NCI-H2107 treated with DMSO at 0.1 percent for 48 hours (cell line): ENCODE data around the gene CXCR2.
"Not testable (repeated sequence)": the region's sequence is repeated elsewhere in the genome, so short reads cannot be mapped to it uniquely, and the experiment has no call there.

Experiments used
- DNase-seq: peaks from one replicate; lab custom pipeline; 2025; ENCODE audit not compliant: unreplicated experiment; lab: John Stamatoyannopoulos, UW

CXCR2 gene

DNA sequence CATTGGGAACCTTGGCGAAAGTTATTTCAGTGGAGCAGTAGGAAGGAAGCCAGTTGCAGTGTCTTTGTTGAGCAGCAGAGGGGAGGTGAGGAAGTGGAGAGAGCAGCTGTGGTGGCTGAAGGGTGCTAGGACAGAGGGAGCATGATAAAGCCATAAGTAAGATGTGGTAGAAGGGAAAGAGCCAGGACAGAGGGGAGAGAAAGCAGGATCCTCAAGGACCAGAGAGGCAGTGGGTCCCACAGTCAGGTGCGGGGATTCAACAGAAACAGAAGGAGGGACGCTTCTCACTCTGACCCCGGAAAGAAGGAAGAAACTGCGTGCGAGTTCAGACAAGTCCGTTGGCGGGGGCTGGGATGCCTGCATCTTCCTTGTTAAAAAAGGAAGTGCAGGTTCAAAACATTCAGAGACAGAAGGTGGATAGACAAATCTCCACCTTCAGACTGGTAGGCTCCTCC lies at the start of gene CXCR2:
Gene CXCR2 (plus strand): TSS at position 403 of the 455 bp plus-strand sequence. CDS start 8,774 bp downstream, outside the sequence.
- DNase-seq = no peak

DNA sequence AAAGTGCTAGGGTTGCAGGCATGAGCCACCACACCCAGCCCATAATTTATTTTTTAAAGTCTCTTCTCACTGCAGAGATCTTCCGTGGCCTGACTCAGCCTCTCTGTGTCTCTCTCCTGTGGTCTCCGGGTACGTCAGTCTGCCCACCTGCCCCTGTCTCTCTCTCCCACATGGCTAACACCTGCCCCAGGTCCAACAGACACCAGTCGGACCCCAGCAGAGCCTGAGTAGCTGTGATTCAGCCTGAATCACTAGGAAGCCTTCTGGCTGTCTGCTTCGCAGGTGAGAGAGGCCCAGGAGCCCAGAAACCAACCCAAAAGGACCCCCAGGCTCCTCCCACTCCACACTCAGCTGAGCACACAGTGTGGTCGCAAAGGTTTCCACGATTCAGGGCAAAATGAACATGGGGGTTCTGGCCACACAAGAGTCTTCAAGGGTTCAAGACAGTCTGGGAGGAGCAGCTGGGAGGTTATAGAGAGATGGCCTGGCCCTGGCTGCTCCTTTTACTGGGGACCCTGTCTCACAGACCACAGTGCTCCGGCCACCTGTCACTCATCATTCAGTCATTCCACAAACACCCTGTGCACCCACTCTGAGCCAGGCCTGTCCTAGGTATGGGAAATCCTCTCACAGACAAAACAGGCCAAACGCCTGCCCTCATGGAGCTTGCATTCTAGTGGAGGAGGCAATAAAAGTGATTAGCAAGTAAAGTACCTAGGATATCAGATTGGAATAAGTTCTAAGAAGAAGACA lies 48.2 kb upstream of the CXCR2 start:
- DNase-seq = no peak

DNA sequence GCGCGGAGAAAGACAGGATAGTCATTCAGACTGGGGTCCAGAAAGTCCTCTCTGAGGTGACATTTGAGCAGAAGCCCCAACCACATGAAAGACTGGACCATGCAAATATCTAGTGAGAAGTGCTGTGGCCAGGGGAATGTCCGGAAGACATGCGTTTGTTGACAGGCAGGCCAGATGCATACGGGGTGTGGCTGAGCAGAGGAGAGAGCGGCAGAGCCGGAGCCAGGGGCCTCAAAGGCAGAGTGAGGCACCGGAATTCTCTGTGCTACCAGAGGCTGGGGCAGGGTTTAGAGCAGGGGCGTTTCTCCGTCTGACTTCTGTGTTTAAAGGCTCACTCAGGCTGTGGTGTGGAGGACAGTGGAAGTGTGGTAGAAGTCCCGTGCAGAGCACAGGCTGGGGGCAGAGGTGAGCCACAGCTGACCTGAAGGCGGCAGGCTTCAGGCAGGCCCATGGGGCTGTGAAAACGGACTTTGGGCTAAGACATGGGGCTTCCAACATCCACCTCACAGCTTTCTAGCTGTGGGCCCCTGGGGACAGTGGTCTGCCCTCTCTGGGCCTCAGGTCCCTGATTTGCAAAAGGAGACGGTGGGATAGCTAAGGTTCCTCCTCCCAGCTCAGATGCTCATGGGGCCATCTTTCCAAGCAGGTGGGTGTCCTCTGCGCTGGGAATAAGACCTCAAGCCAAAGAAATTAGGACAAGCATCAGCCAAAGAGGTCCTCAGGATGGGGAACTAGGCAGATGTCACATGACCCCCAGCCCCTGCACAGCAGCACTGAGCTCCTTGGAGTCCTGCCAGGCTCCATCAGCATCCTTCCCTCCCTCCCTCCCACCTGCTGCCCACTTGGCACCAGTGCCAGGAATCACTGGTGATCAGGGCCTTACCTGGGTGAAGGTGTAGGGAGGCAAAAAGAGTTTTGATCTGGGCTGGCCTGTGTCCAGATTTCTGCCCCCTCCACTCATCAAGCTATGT lies 45.6 kb upstream of the CXCR2 start:
- DNase-seq = no peak

DNA sequence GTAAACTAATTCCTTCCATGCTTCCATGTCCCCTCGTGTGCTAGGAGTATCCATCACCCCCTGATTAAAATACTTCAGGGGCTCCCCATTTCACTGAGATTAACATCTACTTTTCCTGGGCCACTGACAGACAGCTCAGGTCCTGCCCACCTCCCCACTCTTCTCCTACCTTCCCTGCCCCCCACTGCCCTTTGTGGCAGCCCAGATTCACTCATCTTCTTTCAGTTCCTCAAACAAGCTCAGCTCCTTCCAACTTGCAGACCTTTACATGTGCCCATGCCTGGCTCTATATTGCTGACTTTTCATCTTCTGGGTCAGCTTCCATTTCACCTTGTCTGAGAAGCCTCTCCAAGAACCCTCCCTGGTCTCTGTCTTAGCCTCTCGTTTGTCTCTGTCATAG lies 44.8 kb upstream of the CXCR2 start:
- DNase-seq = no peak

DNA sequence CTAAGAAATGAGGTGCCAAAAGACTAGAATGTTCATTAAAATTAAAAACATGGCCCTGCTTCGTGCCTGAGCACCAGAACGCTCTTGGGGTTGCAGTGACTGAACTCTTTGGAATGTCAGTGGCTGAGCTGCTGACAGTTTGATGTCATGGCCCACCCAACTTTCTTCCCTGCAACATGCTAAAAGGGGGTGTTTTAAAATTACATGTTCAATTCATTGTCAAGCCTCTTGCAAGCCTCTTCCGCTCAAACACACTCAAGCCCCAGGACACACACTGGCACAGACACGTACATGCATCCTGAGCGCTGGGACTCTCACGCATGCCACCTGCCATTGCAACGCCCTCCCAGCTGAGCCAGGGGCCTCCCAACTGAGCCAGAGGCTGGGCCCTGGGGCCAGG lies 44.1 kb upstream of the CXCR2 start:
- DNase-seq = no peak

DNA sequence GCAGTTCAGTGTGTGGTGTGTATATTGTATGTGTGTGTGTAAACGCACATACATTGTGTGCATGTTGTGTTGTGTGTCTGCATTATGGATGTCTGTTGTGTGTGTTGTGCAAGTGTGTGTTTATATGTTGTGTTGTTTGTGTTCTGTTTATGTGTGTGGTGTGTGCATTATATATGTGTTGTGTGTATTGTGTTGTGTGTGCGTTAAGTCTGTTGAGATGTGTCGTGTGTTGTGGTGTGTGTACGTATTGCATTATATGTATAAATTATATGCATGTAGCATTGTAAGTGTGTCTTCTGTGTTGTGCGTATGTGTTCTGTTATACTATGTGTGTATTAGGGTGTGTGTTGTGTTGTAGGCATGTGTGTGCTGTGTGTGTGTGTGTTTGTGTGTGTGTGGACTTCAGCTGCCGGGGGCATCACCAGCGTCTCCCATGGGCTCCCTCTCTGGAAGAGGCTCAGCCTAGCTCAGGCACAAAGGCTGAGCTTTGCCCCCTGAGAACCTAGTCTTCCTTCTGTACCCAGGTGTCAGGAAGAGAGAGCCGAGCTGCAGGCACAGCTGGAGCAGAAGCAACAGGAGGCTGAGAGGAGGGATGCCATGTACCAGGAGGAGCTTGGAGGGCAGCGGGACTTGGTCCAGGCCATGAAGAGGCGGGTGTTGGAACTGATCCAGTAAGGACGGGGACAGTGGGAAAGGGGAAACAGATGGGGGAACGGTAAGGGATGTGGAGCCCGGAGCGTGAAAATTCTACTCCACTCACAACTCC lies 43.1 kb upstream of the CXCR2 start:
- no peak for DNase-seq

DNA sequence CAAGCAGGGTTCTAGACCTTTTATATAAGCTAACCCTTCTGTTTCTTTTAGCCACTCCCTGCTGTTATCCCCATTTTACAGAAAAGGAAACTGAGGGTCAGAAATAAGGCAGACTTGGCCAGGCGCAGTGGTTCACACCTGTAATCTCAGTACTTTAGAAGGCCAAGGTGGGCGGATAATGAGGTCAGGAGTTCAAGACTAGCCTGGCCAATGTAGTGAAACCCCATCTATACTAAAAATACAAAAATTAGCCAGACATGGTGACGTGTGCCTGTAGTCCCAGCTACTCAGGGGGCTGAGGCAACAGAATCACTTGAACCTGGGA lies 42.5 kb upstream of the CXCR2 start:
- no peak for DNase-seq

DNA sequence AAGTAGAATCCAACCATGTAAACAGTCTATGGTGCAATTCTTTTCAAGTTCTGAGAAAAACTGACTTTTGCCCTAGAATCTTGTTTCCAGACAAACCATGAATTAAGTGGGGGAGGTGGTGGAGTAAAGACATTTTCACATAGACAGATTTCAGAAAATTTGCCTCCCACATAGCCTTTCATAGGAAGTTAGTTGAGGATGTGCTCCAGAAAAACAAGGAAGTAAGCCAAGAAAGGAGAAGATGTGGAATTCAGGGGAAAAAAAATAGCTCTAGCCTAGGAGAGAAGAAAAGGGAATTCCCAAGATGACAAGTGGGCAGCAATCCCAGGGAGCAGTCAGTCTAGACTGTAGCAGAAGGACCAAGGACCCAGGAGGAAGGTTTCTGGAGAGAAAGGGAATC lies 39.4 kb upstream of the CXCR2 start:
- no peak for DNase-seq

DNA sequence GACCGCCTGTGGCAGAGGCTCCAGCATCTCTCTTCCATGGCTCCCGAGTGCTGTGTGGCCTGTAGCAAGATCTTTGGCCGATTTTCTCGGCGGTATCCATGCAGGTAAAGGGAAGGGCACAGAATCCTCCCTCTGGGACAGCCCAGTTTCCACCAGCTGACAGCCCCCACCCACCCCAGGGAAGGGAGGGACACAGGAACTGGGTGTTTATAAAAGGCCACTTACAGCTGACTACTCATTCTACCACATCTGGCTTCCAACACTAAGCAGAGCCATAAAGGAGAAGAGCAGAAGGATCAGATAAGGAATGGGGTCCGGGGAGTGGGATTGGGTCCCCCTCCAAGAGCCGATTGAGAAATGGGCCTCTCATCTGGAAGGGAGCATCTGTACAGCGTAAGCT lies 36.6 kb upstream of the CXCR2 start:
- DNase-seq = no peak

DNA sequence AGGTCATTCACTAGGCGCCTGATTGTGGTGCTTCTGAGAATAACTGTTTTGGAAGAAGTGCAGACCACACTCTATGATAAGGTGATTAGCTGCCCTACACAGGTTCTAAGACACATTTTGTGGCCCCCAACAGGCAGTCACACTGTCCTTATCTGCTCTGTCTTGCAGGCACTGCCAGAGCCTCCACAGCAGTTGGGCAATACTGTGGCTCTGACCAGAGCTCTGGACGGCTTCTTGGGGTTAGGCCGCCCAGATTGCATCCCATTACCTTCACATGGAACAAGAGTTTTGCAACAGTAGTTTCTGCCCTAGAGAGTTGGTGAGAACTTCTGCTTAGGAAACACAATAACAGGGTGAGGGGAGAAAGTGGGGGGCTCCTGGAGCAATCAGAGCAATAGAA lies 34.1 kb upstream of the CXCR2 start:
- DNase-seq = no peak

DNA sequence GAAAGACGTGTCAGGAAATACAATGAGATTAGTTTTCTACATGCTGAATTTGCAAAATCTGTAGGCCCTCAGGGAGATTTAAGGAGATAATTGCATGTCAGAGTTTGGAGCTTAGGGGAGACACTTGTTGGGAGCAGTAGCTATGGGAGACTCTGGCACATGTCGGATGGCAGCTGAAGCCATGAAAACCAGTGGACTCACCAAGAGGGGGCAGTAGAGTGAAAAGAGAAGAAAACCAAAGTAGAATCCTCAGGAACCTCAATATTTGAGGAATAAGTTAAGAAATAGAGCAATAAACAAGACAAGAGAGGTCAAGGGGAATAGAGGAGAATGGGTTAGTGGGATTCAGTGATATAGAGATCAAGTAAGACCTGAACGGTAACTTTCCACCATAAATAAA lies 31.9 kb upstream of the CXCR2 start:
- no peak for DNase-seq

DNA sequence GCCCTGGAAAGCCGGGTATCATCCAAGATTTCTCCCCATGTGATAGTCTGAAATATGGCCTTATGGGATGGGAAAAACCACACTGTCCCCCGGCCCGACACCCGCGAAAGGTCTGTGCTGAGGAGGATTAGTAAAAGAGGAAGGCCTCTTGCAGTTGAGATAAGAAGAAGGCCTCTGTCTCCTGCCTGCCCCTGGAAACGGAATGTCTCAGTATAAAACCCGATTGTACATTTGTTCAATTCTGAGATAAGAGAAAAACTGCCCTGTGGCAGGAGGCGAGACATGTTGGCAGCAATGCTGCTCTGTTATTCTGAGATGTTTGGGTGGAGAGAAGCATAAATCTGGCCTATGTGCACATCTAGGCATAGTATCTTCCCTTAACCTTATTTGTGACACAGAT lies 30.0 kb upstream of the CXCR2 start:
- no peak for DNase-seq

DNA sequence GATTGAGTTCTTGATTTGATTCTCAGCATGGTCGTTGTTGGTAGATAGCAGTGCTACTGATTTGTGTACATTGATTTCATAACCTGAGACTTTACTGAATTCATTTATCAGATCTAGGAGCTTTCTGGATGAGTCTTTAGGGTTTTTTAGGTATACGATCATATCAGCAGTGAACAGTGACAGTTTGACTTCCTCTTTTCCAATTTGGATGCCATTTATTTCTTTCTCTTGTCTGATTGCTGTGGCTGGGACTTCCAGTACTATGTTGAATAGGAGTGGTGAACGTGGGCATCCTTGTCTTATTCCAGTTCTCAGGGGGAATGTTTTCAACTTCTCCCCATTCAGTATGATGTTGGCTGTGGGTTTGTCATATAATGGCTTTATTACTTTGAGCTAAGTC lies 27.9 kb upstream of the CXCR2 start:
- DNase-seq = no peak

DNA sequence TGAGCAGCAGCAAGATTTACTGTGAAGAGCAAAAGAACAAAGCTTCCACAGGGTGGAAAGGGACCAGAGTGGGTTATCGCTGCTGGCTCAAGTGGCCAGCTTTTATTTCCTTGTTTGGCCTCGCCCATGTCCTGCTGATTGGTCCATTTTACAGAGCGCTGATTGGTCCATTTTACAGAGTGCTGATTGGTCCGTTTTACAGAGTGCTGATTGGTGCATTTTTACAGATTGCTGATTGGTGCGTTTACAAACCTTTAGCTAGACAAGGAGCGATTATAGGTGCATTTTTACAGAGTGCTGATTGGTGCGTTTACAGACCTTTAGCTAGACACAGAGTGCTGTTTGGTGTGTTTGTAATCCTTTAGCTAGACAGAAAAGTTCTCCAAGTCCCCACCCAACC lies 17.0 kb upstream of the CXCR2 start:
- DNase-seq = not testable (repeated sequence)

DNA sequence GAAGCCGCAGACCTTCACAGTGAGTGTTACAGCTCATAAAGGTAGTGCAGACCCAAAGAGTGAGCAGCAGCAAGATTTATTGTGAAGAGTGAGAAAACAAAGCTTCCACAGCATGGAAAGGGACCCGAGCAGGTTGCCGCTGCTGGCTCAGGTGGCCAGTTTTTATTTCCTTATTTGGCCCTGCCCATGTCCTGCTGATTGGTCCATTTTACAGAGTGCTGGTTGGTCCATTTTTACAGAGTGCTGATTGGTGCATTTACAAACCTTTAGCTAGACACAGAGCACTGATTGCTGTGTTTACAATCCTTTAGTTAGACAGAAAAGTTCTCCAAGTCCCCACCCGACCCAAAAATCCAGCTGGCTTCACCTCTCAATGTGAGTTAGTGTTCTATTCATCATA lies 4.0 kb upstream of the CXCR2 start:
- not testable (repeated sequence) for DNase-seq

DNA sequence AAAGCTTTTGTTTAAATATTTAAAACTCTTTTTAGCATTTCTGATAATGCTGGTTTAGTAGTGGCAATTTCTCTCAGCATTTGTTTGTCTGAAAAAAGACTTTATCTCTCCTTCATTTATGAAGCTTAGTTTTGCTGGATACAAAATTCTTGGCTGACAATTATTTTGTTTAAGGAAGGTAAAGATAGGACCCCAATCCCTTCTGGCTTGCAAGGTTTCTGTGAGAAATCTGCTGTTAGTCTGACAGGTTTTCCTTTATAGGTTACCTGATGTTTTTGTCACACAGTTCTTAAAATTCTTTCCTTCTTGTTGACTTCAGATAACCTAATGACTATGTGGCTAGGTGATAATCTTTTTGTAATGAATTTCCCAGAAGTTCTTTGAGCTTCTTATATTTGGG lies 3.5 kb upstream of the CXCR2 start:
- DNase-seq = not testable (repeated sequence)

DNA sequence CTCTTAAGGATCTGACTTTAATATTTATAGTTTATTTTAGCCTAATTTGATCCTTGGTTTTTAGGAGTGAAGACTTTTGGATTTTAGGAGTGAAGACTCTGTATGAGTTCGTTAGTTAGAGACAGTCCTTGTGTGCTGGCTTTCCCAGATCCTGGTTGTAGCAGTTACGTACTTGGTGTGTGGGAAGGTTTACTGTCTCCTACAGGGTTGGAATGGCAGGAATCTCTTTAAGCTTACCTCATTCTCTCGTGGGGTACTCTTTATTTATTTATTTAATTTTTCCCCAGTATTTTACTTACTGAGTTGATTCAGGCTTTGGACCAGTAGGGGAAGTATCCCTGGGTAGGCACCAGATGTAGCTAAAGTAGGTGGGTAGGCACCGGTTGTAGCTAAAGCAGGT lies 1.8 kb upstream of the CXCR2 start:
- no peak for DNase-seq

DNA sequence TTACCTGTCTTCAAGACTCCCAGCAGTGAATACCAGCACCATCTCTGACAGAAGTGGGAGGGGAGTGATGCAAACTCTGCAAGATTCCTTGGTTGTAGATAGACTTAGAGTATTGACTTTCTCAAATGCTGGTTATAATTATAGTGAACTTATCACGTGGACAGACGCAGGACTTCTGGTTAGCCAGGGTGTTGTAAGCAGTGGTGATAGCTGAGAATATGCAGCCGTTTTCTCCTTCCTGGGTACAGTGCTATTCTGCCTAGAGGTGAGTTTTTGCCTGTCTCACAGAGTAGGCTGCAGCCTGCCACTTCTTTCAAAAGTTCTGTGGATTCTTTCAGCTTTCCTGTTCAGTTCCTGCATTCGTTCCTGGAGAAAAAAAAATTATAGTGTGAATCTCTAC lies 733 bp upstream of the CXCR2 start:
- DNase-seq = no peak

DNA sequence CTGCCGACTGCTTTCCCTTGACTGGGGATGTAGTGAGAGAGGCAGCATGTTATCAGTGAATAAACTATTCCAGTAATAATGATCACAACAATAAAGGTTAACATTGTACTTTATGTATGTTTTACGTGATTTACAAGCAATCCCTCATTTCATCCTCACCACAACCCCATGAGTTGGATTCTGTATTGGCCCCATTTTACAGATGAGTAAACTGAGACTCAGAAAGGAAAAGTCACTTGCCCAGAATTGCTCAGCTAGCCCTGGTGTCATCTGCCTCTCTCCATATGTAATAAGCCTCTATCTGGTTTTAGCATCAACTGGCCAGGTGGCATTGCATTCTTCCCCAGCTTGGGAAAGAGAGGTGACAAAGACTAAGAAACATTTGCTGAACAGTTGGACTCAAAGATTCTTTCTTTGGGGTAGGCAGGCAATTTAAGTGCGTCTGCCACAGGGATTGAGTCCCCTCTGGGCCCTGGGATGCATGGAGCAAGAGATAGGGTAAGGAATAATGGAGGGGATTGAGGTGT lies 2.2 kb downstream of the CXCR2 start:
- no peak for DNase-seq

DNA sequence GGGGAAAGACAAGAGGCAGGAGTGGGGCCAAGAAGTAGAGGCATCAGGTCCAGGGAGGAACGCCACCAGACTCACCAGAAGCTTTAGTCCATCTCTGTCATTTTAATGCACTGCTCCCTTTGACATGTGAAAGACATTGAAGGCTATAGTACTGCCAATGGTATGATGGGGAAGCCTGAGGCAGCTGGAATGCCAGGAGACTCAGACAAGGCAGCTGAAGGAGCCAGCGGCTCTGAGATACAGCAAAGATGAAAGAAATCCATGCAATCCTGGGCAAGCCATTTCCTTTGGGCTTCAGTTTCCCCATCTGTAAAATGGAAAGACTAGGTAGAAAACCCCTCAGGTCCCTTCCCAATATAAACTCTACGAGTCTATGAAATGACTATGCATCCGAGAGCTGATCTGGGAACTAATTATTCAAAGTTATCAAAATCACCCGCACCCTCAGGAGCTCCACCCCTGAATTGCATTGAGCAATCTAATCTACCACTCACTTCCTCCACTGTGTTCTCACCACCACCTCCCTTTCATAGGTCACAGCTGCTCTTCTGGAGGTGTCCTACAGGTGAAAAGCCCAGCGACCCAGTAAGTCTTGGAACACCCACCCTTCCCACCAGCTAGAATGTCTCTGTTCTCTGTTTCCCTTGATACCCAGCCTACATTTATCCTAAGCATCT lies 3.1 kb downstream of the CXCR2 start:
- DNase-seq = no peak
